K562 (cell line): Measurements from ENCODE around the gene LSM12. TPM values are rescaled to one million over a fixed set of nuclear protein-coding genes. Genes with fewer than 3 reads are reported as not detected.
A peak's percentile ranks its signal among the peaks of the same experiment; 100 is the strongest.

ENCODE experiments used
- ATAC-seq: fragments of 200-7000 bp; cut with Tn5 transposase; 3 replicates; pipeline ENCODE4 v1.9.1; 2020; ENCODE audit warnings: moderate library complexity
- BruUV-seq: library from RNA; stranded (reverse); fragments of 400-500 nt; replicated peaks from 2 replicates; lab custom pipeline; 2021; lab: Mats Ljungman, UMichigan
- CTCF ChIA-PET: fragments of 300-600 bp; formaldehyde crosslinking; extraction: SDS; loops from one replicate; lab custom pipeline; 2021; ENCODE audit warnings: low intra/inter-chr PET ratio; lab: Yijun Ruan, JAX
- POLR2A ChIA-PET: fragments of 300-600, 350-650 bp; sonication (Branson Sonifier 250); formaldehyde crosslinking; extraction: SDS; loops from one replicate; lab custom pipeline; 2021; ENCODE audit warnings: antibody characterized with exemption, inconsistent platforms; lab: Yijun Ruan, JAX
- DNase-seq, 4 experiments: peaks; one replicate each; pipeline versions ENCODE4 v3.0.0 to v3.0.0-alpha.2; 2011 to 2018; ENCODE audit warnings: low spot score in 3 of 4, mixed read lengths in 3 of 4; ENCODE audit errors: extremely low read depth in 1 of 4
- FAIRE-seq: peaks from 2 replicates; lab custom pipeline; 2011; peaks lifted over from hg19 to GRCh38; lab: Jason Lieb, UNC
- H2AFZ ChIP-seq: 2 replicates; pipeline ENCODE4 v1.6.0; 2011; ENCODE audit warnings: low read depth, low read length, control low read depth, inconsistent platforms
- H3K27ac ChIP-seq: fragments of 200-600 bp; 3 replicates; pipeline ENCODE4 v1.8.0; 2011; ENCODE audit warnings: low read depth, mild to moderate bottlenecking, control low read depth, inconsistent platforms, low read length, moderate library complexity, mixed read lengths; ENCODE audit errors: extremely low read depth
- H3K27me3 ChIP-seq, 2 experiments: fragments of 300-600 bp in 1 of 2; 2 replicates in 1 of 2; 3 replicates in 1 of 2; pipeline versions ENCODE4 v1.6.0 to v1.8.0; 2011; ENCODE audit warnings: inconsistent platforms in 2 of 2, low read length in 2 of 2, mild to moderate bottlenecking in 1 of 2, mixed read lengths in 1 of 2, moderate library complexity in 1 of 2; ENCODE audit not compliant: control insufficient read depth in 2 of 2, insufficient read depth in 2 of 2
- H3K36me3 ChIP-seq: fragments of 300-600 bp; 3 replicates; pipeline ENCODE4 v1.8.0; 2011; ENCODE audit warnings: mild to moderate bottlenecking, low read length, inconsistent platforms; ENCODE audit not compliant: control insufficient read depth, insufficient read depth
- H3K4me1 ChIP-seq, 2 experiments: fragments of 200-600 bp in 1 of 2; replicated peaks in 1 of 2; 2 replicates in 1 of 2; 3 replicates in 1 of 2; pipeline versions ENCODE4 v1.5.1 to v1.8.0; 2011; ENCODE audit warnings: inconsistent platforms in 2 of 2, low read length in 2 of 2, mild to moderate bottlenecking in 1 of 2, mixed read lengths in 1 of 2, moderate library complexity in 1 of 2; ENCODE audit not compliant: control insufficient read depth in 2 of 2, insufficient read depth in 2 of 2
- H3K4me2 ChIP-seq: 2 replicates; pipeline ENCODE4 v1.6.1; 2011; ENCODE audit warnings: low read length, control low read depth, inconsistent platforms, mixed read lengths; ENCODE audit not compliant: insufficient read depth
- H3K4me3 ChIP-seq: fragments of 200-600 bp; sonication (generic), shearing (Covaris generic); 2 replicates; pipeline ENCODE4 v1.5.1; 2016; ENCODE audit warnings: control low read depth, inconsistent platforms
- H3K79me2 ChIP-seq: fragments of 200-600 bp; 3 replicates; pipeline ENCODE4 v1.8.0; 2011; ENCODE audit warnings: low read length, inconsistent platforms; ENCODE audit not compliant: control insufficient read depth, insufficient read depth
- H3K9ac ChIP-seq, 2 experiments: 2 replicates each; pipeline versions ENCODE4 v1.6.0 to v1.6.1; 2011; ENCODE audit warnings: low read depth in 2 of 2, low read length in 2 of 2, control low read depth in 1 of 2, inconsistent platforms in 1 of 2, mild to moderate bottlenecking in 1 of 2, mixed read lengths in 1 of 2; ENCODE audit not compliant: insufficient read depth in 1 of 2
- H3K9me1 ChIP-seq: one replicate; pipeline ENCODE4 v1.6.0; 2011; ENCODE audit warnings: inconsistent platforms, mild to moderate bottlenecking, low read length, moderate library complexity; ENCODE audit not compliant: control insufficient read depth, insufficient read depth
- H3K9me3 ChIP-seq: replicated peaks from 2 replicates; pipeline ENCODE4 v1.5.1; 2011; ENCODE audit warnings: low read depth, low read length, inconsistent platforms; ENCODE audit not compliant: control insufficient read depth, insufficient read depth
- H4K20me1 ChIP-seq: replicated peaks from 2 replicates; pipeline ENCODE4 v1.6.1; 2011; ENCODE audit warnings: low read length, inconsistent platforms, mixed read lengths; ENCODE audit not compliant: control insufficient read depth, insufficient read depth
- BCOR ChIP-seq: fragments of 450-650 bp; IDR thresholded peaks from 2 replicates; pipeline ENCODE4 v1.6.1; 2016
- BMI1 ChIP-seq: fragments of 150-350 bp; IDR thresholded peaks from 2 replicates; pipeline ENCODE4 v1.6.1; 2014; ENCODE audit warnings: low read length
- DACH1 ChIP-seq: fragments of 450-650 bp; IDR thresholded peaks from 2 replicates; pipeline ENCODE4 v1.6.1; 2018; ENCODE audit not compliant: partially characterized antibody
- ESRRA ChIP-seq: fragments of 450-650 bp; IDR thresholded peaks from 2 replicates; pipeline ENCODE4 v1.6.1; 2014; ENCODE audit warnings: low read depth, mild to moderate bottlenecking, moderate library complexity, borderline replicate concordance
- MXI1 ChIP-seq: IDR thresholded peaks from 2 replicates; pipeline ENCODE4 v1.6.1; 2011; ENCODE audit warnings: low read depth, mild to moderate bottlenecking, improper control_type of control experiment, low read length
- NEUROD1 ChIP-seq: fragments of 150-350 bp; IDR thresholded peaks from 2 replicates; pipeline ENCODE4 v1.6.1; 2014; ENCODE audit warnings: borderline replicate concordance, low read length, low read depth; ENCODE audit not compliant: partially characterized antibody
- NR1H2 ChIP-seq: sonication (generic); formaldehyde crosslinking; IDR thresholded peaks from 2 replicates; pipeline ENCODE4 v1.4.0; 2020; ENCODE audit warnings: mild to moderate bottlenecking, missing genetic modification reagents
- SMARCB1 ChIP-seq: IDR thresholded peaks from 2 replicates; pipeline ENCODE4 v1.6.1; 2011; ENCODE audit warnings: improper control_type of control experiment, low read depth; ENCODE audit not compliant: insufficient read length
- SMARCE1 ChIP-seq: fragments of 450-650 bp; IDR thresholded peaks from 2 replicates; pipeline ENCODE4 v1.7.1; 2016; ENCODE audit warnings: mild to moderate bottlenecking
- SOX6 ChIP-seq: fragments of 450-650 bp; IDR thresholded peaks from 2 replicates; pipeline ENCODE4 v1.6.1; 2014; ENCODE audit warnings: mild to moderate bottlenecking
- SREBF1 ChIP-seq: fragments of 150-350 bp; IDR thresholded peaks from 2 replicates; pipeline ENCODE4 v1.6.1; 2014; ENCODE audit warnings: antibody characterized with exemption, low read depth, low read length, borderline replicate concordance
- ZNF133 ChIP-seq: fragments of 250-450 bp; sonication (Bioruptor Pico); IDR thresholded peaks from 2 replicates; pipeline ENCODE4 v1.4.0; 2020; ENCODE audit warnings: mild to moderate bottlenecking
- ZNF165 ChIP-seq: fragments of 250-450 bp; sonication (Bioruptor Pico); IDR thresholded peaks from 2 replicates; pipeline ENCODE4 v1.4.0; 2020; ENCODE audit warnings: borderline replicate concordance
- ZNF445 ChIP-seq: fragments of 250-450 bp; sonication (Bioruptor Pico); IDR thresholded peaks from 2 replicates; pipeline ENCODE4 v1.4.0; 2020; ENCODE audit warnings: low read depth, mild to moderate bottlenecking, moderate library complexity
- ZNF57 ChIP-seq: fragments of 450-650 bp; formaldehyde crosslinking; IDR thresholded peaks from 2 replicates; pipeline ENCODE4 v1.4.0; 2020; ENCODE audit warnings: mild to moderate bottlenecking, moderate library complexity
- ZNF780A ChIP-seq: fragments of 250-450 bp; sonication (Bioruptor Pico); IDR thresholded peaks from 2 replicates; pipeline ENCODE4 v1.5.0; 2021; ENCODE audit warnings: mild to moderate bottlenecking
- WGBS: fragments of 100-300 bp; shearing (Covaris generic); methylation state at CpG from one replicate; pipeline ENCODE4 v1.1.6; 2016; ENCODE audit warnings: low coverage, mixed read lengths; ENCODE audit not compliant: insufficient coverage; ENCODE audit errors: missing lambda C conversion rate; 5-methylcytosine and 5-hydroxymethylcytosine counted together
- in situ Hi-C: fragments of 300-500 bp; cut with MboI; formaldehyde crosslinking; loops from 4 replicates; pipeline ENCODE4 v1.15.0; 2018; ENCODE audit warnings: inconsistent platforms, mixed read lengths
- intact Hi-C: fragments of 100-400 bp; cut with micrococcal nuclease; formaldehyde crosslinking; loops from 2 replicates; pipeline ENCODE4 v1.14.2; 2022
- polyA plus RNA-seq, 8 experiments: library from polyadenylated mRNA; depleted of rRNA in 4 of 8; stranded (reverse) in 5 of 8; unstranded in 3 of 8; fragments of >200 nt; fragmentation: Nextera tagmentation in 2 of 8; fragmentation: Illumina TruSeq in 1 of 8; extraction: Ambion mirVana in 2 of 8; extraction: Trizol in 1 of 8; gene quantifications; 2 replicates each; pipeline versions ENCODE4 v1.2.1 to v1.2.3, GENCODE V29; 2011 to 2014; ENCODE audit warnings: inconsistent platforms in 1 of 8, missing spikeins in 1 of 8
- total RNA-seq, 7 experiments: library from RNA; depleted of rRNA in 6 of 7; stranded (reverse); fragments of >200 nt in 6 of 7; fragmentation: Illumina TruSeq in 2 of 7; extraction: Trizol in 2 of 7; gene quantifications; 2 replicates each; pipeline versions ENCODE4 v1.2.1 to v1.2.3, GENCODE V29; 2011 to 2021; ENCODE audit warnings: low replicate concordance in 1 of 7
- TF ChIP-seq, protein P1 (sequence below): fragments of 250-450 bp; sonication (Bioruptor Pico); IDR thresholded peaks from 2 replicates; pipeline ENCODE4 v1.8.0; 2022; ENCODE audit warnings: moderate library complexity, mild to moderate bottlenecking, inconsistent platforms
- TF ChIP-seq, protein P2 (sequence below), 2 experiments: fragments of 450-650 bp in 1 of 2; sonication (generic) in 1 of 2; formaldehyde crosslinking in 1 of 2; IDR thresholded peaks in 1 of 2; conservative IDR thresholded peaks in 1 of 2; 2 replicates each; pipeline versions ENCODE4 v1.6.1 to v1.8.1; 2016 to 2023; ENCODE audit warnings: mild to moderate bottlenecking in 2 of 2, moderate library complexity in 2 of 2, inconsistent platforms in 1 of 2, missing genetic modification reagents in 1 of 2
- TF ChIP-seq, protein P3 (sequence below): IDR thresholded peaks from 3 replicates; pipeline ENCODE4 v1.6.1; 2011; ENCODE audit warnings: borderline replicate concordance, mild to moderate bottlenecking, moderate library complexity; ENCODE audit not compliant: insufficient read length; ENCODE audit errors: extremely low read depth

The LSM12 gene
- total and polyA plus RNA-seq, 9 of the 15 experiments (the other 6 are each of a cell fraction or from before 2014, with no cell fraction given) = 53.0 to 258 (median 89.3) TPM

DNA sequence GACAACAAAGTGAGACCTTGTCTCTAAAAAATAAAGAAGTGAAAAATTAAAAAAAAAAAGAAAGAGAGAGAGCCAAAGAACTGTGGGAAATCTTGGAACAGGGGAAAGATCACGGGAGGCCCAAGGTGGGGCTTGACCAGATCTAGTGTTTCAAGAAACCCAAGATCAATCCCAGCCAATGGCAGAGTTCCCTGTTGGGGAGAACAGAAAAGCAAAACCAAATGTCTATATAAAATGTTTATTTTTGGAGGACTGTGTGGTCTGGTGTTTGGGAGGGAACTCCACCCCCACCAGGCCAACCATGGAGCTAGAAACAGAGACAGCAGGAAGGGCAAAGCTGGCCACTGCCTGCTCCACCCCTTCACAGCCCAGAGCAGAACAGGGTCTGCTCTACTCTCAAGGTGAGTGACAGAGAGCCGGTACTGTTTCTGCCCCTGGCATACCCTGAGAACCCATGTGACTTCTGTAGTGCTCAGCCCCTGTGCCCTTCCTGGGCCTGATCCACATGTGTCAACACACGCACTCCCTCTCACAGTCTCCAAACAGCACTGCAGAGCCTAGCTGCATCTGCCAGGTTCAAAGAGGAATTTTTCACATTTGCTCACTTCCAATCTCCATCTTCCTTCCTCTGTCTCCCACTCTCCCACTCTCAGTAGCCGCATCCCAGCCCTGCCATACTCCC lies 55.4 kb downstream of the LSM12 start:
- H3K4me2 ChIP-seq = no peak overlapping the region
- intact Hi-C loops = loop anchor here (10.0 kb wide), 1 partner anchor 154 kb away; no protein-coding TSS in a partner anchor
- in situ Hi-C loops = no loop called here
- BruUV-seq = TSS peak; percentile 31
- peaks cover 16% of the 10 kb centered on the region; the same call in 1 of the 3 replicates for H3K36me3 ChIP-seq
- peak in 1 of 4 experiments; percentile 9 for DNase-seq
- ChIA-PET CTCF (no interaction called here), POLR2A (interaction anchor here (0.5 to 0.6 kb wide), 2 partner anchors 135 to 229 kb away, joined by 3 read pairs; no protein-coding TSS in a partner anchor)
- H3K27ac ChIP-seq = no peak overlapping the region
- H2AFZ ChIP-seq = no peak overlapping the region
- no peaks in the 10 kb centered on the region for H3K27me3 ChIP-seq
- H4K20me1 ChIP-seq = peaks cover 11% of the 10 kb centered on the region; the same call in 1 of the 2 replicates
- H3K9me3 ChIP-seq = no peaks in the 10 kb centered on the region
- TF ChIP-seq ZNF133 (CRISPR knock-in tag) (no peak), BMI1 (no peak), NEUROD1 (no peak), MXI1 (no peak), ZNF780A (CRISPR knock-in tag) (no peak), DACH1 (no peak), SOX6 (no peak), ZNF445 (CRISPR knock-in tag) (no peak), SREBF1 (no peak), SMARCE1 (no peak), NR1H2 (no peak), ZNF57 (CRISPR knock-in tag) (no peak), BCOR (no peak), ESRRA (no peak), SMARCB1 (no peak), ZNF165 (CRISPR knock-in tag) (no peak)
- TF ChIP-seq, protein P1, sequence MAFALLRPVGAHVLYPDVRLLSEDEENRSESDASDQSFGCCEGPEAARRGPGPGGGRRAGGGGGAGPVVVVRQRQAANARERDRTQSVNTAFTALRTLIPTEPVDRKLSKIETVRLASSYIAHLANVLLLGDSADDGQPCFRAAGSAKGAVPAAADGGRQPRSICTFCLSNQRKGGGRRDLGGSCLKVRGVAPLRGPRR (CRISPR knock-in tag) = no peak
- TF ChIP-seq, protein P2, sequence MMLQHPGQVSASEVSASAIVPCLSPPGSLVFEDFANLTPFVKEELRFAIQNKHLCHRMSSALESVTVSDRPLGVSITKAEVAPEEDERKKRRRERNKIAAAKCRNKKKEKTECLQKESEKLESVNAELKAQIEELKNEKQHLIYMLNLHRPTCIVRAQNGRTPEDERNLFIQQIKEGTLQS (IDR thresholded peaks at IDR 0.05) = no peak
- TF ChIP-seq, protein P2 (CRISPR knock-in tag; conservative IDR thresholded peaks at IDR 0.05) = no peak
- TF ChIP-seq, protein P3, sequence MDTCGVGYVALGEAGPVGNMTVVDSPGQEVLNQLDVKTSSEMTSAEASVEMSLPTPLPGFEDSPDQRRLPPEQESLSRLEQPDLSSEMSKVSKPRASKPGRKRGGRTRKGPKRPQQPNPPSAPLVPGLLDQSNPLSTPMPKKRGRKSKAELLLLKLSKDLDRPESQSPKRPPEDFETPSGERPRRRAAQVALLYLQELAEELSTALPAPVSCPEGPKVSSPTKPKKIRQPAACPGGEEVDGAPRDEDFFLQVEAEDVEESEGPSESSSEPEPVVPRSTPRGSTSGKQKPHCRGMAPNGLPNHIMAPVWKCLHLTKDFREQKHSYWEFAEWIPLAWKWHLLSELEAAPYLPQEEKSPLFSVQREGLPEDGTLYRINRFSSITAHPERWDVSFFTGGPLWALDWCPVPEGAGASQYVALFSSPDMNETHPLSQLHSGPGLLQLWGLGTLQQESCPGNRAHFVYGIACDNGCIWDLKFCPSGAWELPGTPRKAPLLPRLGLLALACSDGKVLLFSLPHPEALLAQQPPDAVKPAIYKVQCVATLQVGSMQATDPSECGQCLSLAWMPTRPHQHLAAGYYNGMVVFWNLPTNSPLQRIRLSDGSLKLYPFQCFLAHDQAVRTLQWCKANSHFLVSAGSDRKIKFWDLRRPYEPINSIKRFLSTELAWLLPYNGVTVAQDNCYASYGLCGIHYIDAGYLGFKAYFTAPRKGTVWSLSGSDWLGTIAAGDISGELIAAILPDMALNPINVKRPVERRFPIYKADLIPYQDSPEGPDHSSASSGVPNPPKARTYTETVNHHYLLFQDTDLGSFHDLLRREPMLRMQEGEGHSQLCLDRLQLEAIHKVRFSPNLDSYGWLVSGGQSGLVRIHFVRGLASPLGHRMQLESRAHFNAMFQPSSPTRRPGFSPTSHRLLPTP = no peak
- WGBS = 75% methylated on average over 3 of the region's 4 CpGs
- peak overlapping the region in 1 of 2 experiments; percentile 42; a peak in 1 of 4 replicates for H3K9ac ChIP-seq
- H3K4me3 ChIP-seq = no peak overlapping the region
- FAIRE-seq = no peak
- peaks cover 12% of the 10 kb centered on the region; the same call in 2 of the 3 replicates for H3K79me2 ChIP-seq
- ATAC-seq = no peak
- H3K9me1 ChIP-seq = no peaks in the 10 kb centered on the region
- H3K4me1 ChIP-seq = peaks cover 8 to 29% of the 10 kb centered on the region in 2 experiments
